Measurements from ENCODE around the gene DALRD3.

DNA sequence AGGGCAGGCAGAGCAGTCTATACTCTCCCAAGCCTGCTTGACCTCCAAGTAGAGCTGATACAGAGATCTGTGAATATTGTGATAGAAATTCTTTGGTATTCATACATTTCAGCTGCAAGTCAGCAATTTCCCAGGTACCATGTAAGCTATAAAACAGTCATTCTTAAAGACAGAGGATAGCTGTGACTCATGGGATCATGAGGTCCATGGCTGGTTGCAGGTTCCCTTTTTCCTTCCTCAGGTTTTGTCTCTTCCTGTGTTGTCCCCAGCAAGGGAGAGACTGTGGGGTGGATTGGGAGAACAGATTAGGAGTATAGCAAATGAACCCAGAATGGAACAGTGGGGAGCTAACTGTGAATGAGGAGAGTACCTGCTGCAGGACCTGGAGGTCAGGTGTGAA lies 33.7 kb downstream of the DALRD3 start:
- TF ChIP-seq, protein P1, sequence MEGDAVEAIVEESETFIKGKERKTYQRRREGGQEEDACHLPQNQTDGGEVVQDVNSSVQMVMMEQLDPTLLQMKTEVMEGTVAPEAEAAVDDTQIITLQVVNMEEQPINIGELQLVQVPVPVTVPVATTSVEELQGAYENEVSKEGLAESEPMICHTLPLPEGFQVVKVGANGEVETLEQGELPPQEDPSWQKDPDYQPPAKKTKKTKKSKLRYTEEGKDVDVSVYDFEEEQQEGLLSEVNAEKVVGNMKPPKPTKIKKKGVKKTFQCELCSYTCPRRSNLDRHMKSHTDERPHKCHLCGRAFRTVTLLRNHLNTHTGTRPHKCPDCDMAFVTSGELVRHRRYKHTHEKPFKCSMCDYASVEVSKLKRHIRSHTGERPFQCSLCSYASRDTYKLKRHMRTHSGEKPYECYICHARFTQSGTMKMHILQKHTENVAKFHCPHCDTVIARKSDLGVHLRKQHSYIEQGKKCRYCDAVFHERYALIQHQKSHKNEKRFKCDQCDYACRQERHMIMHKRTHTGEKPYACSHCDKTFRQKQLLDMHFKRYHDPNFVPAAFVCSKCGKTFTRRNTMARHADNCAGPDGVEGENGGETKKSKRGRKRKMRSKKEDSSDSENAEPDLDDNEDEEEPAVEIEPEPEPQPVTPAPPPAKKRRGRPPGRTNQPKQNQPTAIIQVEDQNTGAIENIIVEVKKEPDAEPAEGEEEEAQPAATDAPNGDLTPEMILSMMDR (IDR thresholded peaks at IDR 0.05; ENCODE audit: low read depth, low read length, missing input control), result no peak
- no peak for TF ChIP-seq GABPA (IDR thresholded peaks at IDR 0.05 in 1 of 2, conservative IDR thresholded peaks at IDR 0.05 in 1 of 2)
- TF ChIP-seq, protein P2, sequence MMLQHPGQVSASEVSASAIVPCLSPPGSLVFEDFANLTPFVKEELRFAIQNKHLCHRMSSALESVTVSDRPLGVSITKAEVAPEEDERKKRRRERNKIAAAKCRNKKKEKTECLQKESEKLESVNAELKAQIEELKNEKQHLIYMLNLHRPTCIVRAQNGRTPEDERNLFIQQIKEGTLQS (IDR thresholded peaks at IDR 0.05), result no peak

Measured in liver (tissue), 3 donors.